ENCODE results near the gene CLASP1.

- no peak for TF ChIP-seq CTCF (IDR thresholded peaks at IDR 0.05)
- no peak for TF ChIP-seq POLR2A (IDR thresholded peaks at IDR 0.05)
Observed at GRCh38 chr2:121664086-121664485, 14.8 kb upstream of the CLASP1 start.

Data from heart left ventricle (tissue), 13 donors.